HUDEP-2 (cell line): ENCODE results near the gene HPCA.

ENCODE experiments used
- DNase-seq, 76 experiments: peaks; one replicate each; lab custom pipeline; 2025; ENCODE audit not compliant: unreplicated experiment in 76 of 76; lab: John Stamatoyannopoulos, UW

Gene HPCA

DNA sequence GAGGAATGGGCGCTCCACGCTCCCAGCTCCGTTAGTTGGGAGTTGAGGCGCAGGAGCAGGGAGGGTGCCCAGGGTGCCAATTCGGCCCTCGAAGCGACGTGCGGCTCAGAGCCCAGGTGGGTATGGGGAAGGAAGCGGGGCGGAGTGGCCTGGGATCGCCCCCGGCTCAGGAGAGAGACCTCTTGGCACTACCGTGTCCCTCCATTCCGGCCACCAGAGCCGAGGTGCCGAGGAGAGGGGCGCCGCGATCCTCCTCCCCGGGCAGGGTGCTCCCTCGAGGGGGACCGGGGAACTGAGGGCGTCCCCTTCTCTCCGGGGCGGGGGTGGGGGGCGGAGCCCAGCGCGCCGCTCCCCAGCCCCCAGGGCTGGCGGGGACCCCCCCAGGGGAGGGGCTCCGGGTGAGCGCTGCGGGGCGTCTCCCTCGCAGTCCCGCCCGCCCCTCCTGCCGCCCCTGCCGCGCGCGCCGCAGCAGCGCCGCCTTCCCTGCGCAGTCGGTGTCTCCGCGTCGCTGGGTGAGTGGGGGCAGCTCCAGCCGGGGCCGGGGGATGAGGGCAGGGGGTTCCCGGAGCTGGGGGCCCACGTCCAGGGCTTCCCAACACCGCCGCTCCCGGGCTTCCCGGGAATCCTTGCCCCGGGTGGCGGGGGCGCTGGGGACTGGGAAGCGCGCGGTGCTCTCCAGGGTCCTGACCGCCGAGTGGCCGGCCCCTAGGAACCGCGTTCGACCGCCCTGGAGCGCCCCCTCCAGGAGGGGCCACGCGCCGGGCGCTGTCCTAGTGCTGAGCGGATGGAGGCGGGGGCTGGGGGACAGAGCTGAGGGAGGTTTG is at the start of gene HPCA:
TSS of gene HPCA (plus strand) at position 488 of the 824 bp plus-strand sequence. CDS start 2,408 bp downstream, outside the sequence.
- DNase-seq: peak in 44 of 76 experiments; percentile 2 to 66 (median 40)

DNA sequence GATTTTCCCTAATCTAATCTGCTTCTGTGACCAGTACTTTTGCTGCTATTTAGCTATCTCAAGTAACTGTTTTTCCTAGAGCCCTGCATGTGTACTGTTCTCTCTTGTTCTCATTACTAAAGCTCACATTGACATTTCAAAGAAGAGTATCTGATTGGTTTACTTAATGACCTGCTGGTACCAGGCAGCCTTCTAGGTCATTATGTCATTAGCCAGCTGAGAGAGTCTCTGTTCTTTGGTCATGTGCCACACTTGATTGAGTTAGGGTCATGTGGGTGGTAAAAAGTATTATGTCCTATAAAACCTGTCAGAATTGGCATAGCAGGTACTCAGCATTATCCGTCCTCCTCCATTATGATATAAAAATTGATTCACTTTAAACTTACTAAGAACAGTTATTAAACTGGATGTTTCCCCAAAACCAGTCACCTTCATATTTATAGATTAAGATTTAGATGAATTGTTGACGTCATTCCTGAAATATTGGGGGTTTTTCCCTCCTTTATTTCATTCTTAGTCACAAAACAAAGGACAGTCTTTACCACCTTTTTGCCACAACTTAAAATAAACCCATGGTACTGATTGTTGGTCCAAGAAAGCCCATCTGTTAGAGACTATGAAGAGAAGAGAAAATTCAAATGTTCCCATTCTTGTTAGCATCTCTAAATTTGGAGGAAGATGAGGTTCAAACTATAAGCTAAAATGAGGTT is 37.8 kb upstream of the HPCA start:
- no peak for DNase-seq

DNA sequence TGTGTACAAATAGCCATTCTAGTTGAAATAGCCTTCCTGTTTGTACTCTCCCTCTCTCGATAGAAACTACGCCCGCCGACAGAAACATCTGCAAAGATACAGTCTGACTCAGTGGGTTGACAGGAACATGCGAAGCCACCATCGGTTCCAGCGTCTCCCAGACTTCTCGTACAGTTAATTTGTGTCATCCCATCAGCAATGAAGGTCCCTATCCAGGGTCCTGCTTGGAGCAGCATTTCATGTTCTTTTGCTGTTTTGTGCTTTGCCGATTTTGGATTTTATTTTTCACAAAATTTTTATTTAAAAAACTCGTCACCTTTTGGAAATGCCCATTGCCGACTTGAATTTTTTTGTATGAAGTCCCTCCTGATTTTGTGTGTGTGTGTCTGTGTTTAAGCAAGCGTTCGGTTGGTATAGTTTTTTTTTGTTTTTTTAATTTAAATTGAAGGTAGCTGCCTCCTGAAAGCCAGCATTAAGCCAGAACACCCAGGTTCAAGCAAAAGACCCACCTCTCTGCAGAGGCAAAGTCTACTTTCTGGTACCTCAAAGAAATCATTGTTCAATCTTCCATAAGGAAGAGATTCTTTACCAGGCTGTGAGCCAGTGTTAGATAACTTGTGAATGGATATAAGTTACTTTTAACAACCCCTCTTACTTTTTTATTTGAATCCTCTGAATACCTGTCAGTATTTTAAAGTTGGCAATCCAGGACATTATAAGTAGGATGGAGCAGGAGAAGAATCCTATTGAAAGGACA is 30.3 kb upstream of the HPCA start:
- no peak for DNase-seq

DNA sequence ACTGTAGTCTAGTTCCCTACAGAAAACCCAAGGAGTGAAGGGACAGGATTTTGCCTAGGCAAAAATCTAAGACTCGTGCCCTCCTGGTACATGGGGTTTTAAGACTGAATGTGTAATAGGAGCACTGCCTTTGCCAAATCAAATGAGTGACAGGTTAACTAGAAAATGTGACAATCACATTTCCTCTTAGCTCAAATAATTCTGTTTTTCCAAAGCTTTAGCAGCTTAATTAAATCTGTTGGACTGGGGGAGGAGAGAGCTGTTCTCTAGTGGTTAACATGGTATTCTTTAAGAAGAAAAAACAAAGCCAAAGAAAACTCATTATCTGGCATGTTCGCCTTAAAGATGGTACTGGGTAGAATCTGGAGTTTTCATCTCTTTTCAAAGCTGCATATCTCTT is 28.2 kb upstream of the HPCA start:
- DNase-seq: no peak

DNA sequence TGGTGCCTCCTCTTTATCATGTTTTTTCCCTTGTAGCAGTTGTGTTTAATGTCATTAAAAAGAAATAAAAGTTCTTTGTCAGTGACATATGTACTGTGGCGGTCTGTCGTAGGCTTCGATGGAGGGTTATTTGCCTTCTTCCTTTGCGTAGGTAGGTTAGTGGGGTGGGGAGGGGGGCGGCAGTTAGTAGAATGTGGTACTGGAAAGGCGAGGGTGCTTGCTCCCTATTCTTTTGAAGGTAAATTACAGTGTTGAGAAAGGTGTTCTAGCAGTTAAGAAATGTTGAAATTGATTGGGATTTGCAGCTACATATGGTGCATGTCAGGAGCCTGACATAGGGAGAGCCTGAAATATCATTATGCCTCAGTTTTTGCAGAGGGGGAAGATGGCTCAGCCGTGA is 27.5 kb upstream of the HPCA start:
- no peak for DNase-seq

DNA sequence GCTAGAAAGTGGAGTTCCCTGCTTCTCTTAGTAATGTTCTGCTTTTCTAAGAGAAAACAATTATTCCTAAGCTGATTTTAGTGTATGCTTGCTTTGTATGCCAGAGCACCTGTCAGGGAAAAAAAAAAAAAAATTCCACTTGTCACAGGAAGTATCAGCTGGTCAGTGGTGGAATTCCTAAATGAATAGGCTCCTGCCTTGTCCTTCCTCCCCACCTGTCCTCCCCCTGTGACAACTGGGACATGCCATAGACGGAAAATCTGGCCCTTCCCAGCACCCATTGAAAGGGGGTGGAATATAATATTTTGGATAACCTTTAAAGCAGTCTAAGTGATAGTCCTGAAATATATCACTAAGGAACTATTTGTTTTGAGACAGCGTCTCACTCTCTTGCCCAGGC is 26.4 kb upstream of the HPCA start:
- no peak for DNase-seq

DNA sequence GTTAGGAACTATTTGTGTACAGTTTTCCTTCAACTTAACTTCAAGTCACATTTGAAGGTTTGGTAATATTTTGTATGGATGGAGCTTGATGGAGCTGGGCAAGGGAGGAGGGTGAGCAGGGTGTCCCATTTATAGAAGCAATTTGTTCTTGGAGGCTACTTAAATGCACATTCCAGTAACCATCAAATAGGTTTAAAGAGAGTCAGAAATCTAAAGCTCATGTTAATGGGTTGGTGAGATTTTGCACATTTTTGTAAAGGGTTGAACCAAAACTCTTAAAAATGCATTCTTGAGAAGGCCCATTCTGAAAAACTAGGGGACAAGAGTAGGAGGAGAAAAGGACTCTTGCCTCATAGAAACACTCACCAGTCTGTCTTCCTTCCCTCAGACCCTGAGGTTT is 25.7 kb upstream of the HPCA start:
- no peak for DNase-seq

DNA sequence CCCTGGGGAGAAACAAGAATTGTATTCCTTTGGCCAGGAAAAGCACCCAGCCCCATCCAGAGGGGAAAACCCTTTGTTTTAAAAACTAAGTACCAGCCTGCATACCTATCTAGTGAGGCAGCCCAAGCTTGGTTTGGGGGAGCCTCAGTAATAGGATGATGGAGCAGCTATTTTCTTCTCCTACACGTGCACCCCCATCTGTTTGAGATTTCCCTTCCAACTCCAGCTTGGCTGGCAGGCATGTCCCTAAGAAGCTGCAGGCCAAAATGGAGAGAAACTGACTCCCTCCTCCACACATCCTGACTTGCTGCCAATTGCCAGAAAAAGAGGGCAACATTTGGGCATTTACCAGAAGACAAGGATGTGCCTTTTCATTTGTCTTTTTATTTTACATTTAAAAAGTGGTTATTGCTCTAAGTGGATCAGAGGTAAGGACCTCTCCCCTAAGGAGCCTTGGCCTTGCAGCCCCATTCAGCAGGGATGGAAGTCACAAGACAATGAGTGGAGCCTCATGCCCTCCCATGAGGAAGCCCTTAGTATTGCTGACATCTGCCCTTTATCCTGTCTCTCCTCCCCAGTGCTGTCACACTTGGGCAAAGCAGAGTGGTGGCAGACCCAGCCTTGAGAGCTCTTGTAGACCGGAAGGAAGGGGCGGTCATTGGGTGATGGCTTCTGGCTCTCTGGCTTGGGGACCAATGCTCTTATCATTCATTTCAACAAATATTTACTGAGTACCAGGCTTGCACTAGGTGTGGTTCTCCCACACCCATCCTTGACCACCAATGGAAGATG is 24.2 kb upstream of the HPCA start:
- no peak for DNase-seq

DNA sequence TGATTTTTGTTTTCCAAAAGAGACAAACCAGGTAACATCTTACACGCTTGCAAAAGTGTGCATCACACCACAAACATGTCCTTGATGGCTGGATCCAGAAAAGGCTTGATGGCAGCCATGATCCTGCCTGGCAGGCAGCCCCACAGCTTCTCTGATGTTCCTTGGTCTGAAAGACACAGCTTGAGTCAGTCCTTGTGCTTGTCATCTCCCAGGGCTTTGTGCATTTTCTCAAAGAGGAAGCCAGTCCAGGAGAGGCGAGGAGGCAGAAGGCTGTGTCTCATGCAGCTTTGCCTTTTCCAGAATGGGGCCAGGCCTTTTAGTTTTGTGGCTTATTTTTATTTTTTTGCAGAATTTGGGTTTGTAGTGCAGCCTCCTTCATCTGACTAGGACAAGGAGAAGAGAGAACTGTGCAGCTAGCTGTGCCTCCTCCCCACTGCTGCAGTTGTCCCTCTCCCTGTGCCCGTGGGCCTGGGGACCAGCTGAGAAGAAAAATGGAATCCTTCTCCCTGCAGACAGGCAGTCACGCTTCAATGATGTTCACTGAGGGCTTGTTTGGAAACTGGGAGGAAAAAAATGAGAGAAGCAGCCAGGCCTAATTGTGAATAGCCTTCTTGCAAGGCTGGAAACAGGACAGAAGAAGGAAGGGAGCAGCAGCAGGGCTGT is 22.9 kb upstream of the HPCA start:
- DNase-seq: no peak

DNA sequence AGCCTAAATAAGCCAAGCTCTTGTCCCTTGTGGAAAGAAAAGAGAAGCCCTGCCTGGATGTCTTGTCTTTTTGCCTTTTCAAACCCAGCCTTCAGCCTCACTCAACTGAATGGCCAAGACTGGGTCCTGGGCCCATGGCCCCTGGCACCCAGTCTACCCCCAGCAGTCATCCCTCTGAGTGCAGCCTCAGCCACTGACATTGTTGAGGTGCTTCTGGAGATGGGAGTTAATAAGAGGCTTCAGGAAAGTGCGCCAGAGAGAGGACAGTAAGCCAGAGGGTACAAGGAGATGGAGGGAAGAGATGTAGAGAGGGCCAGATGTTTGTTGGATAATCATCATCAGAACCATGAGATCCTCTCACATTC is 22.4 kb upstream of the HPCA start:
- no peak for DNase-seq

DNA sequence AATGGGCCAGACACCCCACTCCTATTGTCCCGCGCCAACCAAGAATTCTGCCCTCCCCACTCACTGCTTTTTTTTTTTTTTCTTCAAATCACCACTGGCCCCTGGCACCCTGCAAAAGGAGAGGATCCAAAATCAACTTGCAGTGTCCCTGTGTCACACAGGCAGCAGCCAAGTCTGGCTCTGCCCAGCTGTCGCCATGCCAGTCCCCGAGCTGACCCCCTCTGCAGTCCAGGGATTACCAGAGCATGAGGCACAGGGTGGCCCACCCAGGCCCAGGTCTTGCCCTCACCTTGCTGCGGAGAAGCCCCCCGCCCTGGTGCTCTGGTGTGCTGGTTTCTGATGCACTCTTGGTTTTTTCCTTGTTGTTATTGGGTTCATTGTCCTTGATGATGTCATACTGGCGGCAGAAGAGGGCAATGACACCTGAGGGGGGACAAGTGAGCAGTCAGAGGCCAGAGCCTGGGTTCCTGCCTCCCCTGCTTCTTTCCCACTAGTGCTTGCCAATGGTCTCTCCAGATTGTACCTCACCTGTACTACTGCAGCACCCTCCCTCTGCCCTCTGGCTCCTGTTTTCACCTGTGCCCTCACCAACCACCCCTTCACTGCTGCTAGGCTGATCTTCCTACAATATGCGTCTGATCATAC is 21.8 kb upstream of the HPCA start:
- no peak for DNase-seq

DNA sequence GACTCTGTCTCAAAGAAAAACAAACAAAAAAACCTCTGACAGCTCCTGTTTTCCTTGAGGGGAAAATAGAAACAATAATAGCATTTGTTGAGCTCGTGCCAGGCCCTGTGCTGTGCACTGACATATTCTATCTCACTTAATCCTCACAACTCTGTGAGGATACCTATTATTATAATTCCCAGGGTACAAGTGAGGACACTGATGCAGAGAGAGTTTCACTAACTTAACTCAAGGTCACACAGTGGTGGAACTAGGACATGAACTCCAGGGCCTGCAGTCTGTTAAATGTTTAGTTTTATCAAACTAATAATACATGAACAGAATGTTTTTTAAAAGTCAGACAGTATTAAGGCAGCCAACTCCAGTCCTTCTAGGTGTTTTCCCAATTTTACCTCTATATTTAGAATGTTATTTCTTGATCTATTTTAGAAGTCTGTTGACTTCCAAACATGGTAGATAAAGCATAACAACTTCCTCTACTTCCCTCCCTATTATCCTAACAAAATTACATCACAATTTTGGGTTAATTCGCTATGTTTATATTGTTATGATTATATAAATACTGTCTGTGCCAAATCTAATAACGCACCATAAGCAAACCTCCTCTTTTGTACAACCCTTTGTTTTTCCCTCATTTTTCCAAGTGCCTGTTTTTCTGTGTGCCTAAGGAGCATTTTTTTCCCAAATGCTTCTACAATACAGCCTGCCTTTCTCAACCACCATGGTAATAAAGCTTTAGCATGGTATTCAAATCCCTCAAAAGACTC is 20.5 kb upstream of the HPCA start:
- no peak for DNase-seq

DNA sequence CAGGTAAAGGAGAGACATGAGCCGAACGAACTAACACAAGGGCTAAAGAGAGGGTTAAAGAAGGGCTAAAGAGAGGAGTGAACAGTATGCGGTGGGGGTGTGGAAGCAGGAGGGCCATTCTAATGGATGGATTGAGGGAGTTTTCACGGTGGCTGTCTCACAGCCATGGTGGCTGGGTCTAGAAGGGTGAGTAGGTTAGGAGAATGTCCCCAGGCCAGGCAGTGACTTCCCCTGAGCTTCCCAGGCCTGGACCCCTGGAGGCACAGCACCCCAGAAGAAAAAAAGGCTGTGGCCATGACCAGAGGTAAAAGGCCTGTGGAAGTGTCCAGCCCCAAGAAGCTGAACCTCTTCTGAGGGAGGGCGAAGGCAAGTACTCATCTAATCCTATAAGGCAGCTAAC is 19.1 kb upstream of the HPCA start:
- no peak for DNase-seq

DNA sequence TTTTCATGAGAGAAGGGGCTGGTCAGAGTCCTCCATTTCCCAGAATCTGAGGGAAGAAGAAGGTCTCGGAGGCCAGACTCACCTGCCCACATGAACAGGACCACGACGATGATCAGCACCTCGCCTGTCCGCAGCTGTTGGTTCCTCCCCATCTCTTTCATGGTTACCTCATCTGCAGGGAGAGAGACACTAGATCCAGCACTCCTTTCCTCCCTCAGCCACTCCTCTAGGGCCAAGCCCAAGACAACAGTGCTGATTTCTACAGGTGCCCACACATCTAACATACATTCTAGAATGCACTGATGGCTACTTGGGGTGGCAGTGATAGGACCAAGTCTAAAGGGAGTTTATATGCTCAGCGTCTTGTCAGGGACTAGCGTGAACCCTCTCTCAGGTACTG is 18.6 kb upstream of the HPCA start:
- no peak for DNase-seq

DNA sequence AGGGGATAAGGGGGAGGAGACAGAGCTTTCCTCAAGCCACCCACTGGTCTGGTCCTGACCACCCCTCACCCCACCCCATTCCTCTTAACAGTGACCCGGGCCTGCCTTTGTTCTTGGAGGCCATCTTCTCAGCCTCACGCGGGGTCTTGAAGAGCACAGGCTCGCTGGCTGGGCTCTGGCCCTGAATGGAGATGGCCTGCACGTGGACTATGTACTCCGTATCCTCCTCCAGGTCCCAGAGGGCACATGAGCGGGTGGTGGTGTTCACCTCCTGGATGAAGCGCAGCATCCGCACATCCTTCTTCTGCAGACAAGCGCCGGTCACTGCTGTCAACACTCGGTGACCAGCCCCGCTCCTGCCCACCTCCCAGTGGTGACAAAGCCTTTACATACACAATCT is 18.2 kb upstream of the HPCA start:
- no peak for DNase-seq

DNA sequence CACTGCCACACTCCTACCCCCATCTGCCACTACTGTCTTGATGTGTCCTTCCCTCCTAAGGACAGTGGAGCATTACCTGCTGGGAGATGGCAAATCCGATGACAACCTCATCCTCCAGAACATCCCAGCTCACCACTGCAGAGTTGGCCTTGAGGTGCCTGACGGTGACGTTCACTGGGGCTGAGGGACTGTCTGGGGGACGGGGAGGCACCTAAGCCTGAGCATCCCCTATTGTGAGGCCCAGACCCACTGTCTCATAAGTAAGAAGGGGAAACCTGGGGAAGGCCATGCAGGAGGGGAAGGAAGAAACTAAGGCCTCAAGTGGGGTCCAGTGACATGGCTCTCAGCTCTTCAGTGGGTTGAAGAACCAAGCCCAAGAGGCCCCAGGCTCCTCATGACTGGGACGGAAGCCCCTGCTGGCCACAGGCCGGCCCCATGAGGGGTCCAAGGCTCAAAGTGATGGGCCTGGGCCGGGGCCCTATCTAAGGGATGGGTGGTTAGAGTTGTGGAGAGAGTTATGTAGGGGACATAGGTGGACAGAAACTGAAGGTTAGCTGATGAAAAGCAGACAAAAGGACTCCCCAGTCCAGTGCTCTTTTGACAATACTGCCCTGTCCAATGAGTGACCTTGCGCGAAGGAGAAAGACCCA is 17.4 kb upstream of the HPCA start:
- no peak for DNase-seq

DNA sequence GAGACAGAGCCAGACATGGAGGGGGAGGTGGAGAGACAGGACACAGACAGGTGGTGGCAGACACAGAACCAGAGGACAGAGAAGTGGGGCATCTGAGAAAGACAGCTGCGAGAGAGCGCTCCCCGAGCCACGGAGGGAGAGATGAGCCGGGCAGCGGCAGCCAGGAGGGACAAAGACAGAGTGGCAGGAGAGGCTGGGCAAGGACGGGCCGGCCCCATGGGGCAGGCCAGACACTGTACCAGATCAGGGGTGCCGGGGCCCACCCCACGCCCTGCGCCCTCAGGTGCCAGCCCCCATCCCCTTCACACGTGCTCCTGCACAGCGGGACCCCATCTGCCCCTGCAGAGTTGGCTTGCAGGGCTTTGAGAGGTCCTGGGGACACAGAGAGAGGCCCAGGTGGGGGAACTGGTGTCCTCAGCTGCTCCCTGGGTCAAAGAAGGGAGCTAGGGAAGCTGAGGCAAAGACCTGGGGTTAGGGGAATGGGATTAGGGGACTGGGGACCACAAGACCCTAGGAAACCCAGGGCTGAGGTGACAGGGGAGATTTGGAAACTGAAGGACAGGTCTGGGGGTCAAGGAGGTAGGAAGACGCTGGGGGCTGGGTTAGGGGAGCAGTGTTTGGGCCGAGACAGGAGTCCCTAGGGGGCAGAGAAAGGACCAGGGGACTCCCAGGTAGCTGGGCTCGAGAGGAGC is 16.2 kb upstream of the HPCA start:
- no peak for DNase-seq
